Type B pancreatic cell (in vitro differentiated cells): ENCODE results near the gene CT47B1. TPM values are rescaled to one million over a fixed set of nuclear protein-coding genes. Genes with fewer than 3 reads are reported as not detected.
"Not testable (repeated sequence)": the region's sequence is repeated elsewhere in the genome, so short reads cannot be mapped to it uniquely, and the experiment has no call there.

ENCODE experiments used
- DNase-seq: peaks from one replicate; pipeline ENCODE4 v3.0.0; 2021; ENCODE audit warnings: mixed read lengths; ENCODE audit not compliant: unreplicated experiment; ENCODE audit errors: extremely low spot score
- H3K27ac Mint-ChIP-seq: 2 replicates; pipeline ENCODE4 v1.8.0; 2021; ENCODE audit warnings: mild to moderate bottlenecking, mixed read lengths
- H3K27me3 Mint-ChIP-seq: 2 replicates; pipeline ENCODE4 v1.8.0; 2021; ENCODE audit warnings: mixed read lengths
- H3K36me3 Mint-ChIP-seq: 2 replicates; pipeline ENCODE4 v1.8.0; 2021; ENCODE audit warnings: mixed read lengths
- H3K4me1 Mint-ChIP-seq: one replicate; pipeline ENCODE4 v1.8.0; 2021; ENCODE audit warnings: mixed read lengths; ENCODE audit not compliant: unreplicated experiment
- H3K4me3 Mint-ChIP-seq: 2 replicates; pipeline ENCODE4 v1.8.0; 2021; ENCODE audit warnings: mild to moderate bottlenecking, mixed read lengths
- H3K9me3 Mint-ChIP-seq: 2 replicates; pipeline ENCODE4 v1.8.0; 2021; ENCODE audit warnings: mixed read lengths
- CTCF ChIP-seq: fragments of 200-600 bp; sonication (generic); conservative IDR thresholded peaks from 2 replicates; pipeline ENCODE4 v1.5.0; 2021; ENCODE audit warnings: antibody characterized with exemption, mild to moderate bottlenecking
- long read RNA-seq: library from polyadenylated mRNA; unstranded; transcript quantifications from one replicate; pipeline ENCODE4 v2.0.0, GENCODE V29; 2020
- total RNA-seq: library from RNA; stranded (reverse); gene quantifications from 2 replicates; pipeline ENCODE4 v1.2.1, GENCODE V29; 2021; ENCODE audit warnings: low replicate concordance

Gene CT47B1
- total RNA-seq: not detected in 2 replicates
- long read RNA-seq: 0 reads

- DNase-seq, H3K4me3 Mint-ChIP-seq, H3K36me3 Mint-ChIP-seq, H3K27me3 Mint-ChIP-seq, H3K9me3 Mint-ChIP-seq, H3K27ac Mint-ChIP-seq, H3K4me1 Mint-ChIP-seq: not testable (repeated sequence)
Measured at GRCh38 chrX:120875766-120876165, at the start of gene CT47B1. CT47B1 (minus strand) TSS chrX:120875866; CDS start chrX:120875670, 196 bp downstream.

- Mint-ChIP-seq H3K27me3 (no peaks in the 10 kb centered on the region), H3K9me3 (peaks cover 3% of the 10 kb centered on the region), H3K27ac (no peak overlapping the region), H3K4me1 (no peaks in the 10 kb centered on the region), H3K4me3 (no peak overlapping the region), H3K36me3 (no peaks in the 10 kb centered on the region)
- no peak for TF ChIP-seq CTCF
- DNase-seq: no peak
Measured at GRCh38 chrX:120874678-120875557, 748 bp downstream of the CT47B1 start.

GRCh38 chrX:120857240-120857639 is 18.4 kb downstream of the CT47B1 start:
- H3K36me3 Mint-ChIP-seq: no peaks in the 10 kb centered on the region
- TF ChIP-seq CTCF: no peak
- H3K27ac Mint-ChIP-seq: no peak overlapping the region
- H3K9me3 Mint-ChIP-seq: no peaks in the 10 kb centered on the region
- no peaks in the 10 kb centered on the region for H3K4me1 Mint-ChIP-seq
- no peaks in the 10 kb centered on the region for H3K27me3 Mint-ChIP-seq
- no peak for DNase-seq
- no peak overlapping the region for H3K4me3 Mint-ChIP-seq

GRCh38 chrX:120840827-120841226 is 34.8 kb downstream of the CT47B1 start:
- Mint-ChIP-seq H3K27me3 (no peaks in the 10 kb centered on the region), H3K4me1 (no peaks in the 10 kb centered on the region), H3K36me3 (no peaks in the 10 kb centered on the region), H3K27ac (no peak overlapping the region), H3K4me3 (no peak overlapping the region), H3K9me3 (no peaks in the 10 kb centered on the region)
- DNase-seq: no peak
- TF ChIP-seq CTCF: no peak

GRCh38 chrX:120839491-120839890 is 36.2 kb downstream of the CT47B1 start:
- H3K27ac Mint-ChIP-seq: no peak overlapping the region
- no peaks in the 10 kb centered on the region for H3K36me3 Mint-ChIP-seq
- H3K27me3 Mint-ChIP-seq: no peaks in the 10 kb centered on the region
- no peak for DNase-seq
- no peaks in the 10 kb centered on the region for H3K4me1 Mint-ChIP-seq
- no peaks in the 10 kb centered on the region for H3K9me3 Mint-ChIP-seq
- TF ChIP-seq CTCF: no peak
- no peak overlapping the region for H3K4me3 Mint-ChIP-seq

- DNase-seq, H3K36me3 Mint-ChIP-seq, H3K9me3 Mint-ChIP-seq, H3K27ac Mint-ChIP-seq, H3K4me1 Mint-ChIP-seq, H3K27me3 Mint-ChIP-seq, H3K4me3 Mint-ChIP-seq: not testable (repeated sequence)
Measured at GRCh38 chrX:120827213-120827612, 48.5 kb downstream of the CT47B1 start.
